HG03045 (cell line): Measurements from ENCODE around the gene BTG2.

ENCODE experiments used
- ATAC-seq: cut with Tn5 transposase; IDR thresholded peaks from one replicate; pipeline ENCODE4 v1.9.1; 2021; ENCODE audit warnings: mild to moderate bottlenecking, moderate library complexity; ENCODE audit not compliant: unreplicated experiment

Gene BTG2

DNA sequence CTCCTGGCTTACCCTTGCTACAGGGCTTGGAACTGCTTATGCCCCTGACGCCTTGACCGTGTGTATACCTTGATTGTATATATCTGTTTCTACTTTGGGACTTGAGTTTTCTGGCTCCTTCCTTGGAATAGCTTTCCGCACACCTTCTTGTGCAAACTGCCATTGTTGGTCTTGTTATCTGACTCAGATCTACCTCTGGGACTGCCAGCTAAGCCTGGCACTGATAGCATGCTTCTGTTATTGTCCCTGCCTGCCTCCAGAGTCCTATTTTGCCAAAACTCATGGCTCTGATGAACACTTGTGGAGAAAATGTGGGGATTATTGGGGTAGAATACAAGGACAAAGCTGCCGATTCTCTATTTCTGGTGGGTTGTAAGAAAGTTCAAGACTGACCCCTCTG is 30.2 kb downstream of the BTG2 start:
- no peak for ATAC-seq

- ATAC-seq, result no peak
Observed at GRCh38 chr1:203336097-203336496, 30.8 kb downstream of the BTG2 start.

DNA sequence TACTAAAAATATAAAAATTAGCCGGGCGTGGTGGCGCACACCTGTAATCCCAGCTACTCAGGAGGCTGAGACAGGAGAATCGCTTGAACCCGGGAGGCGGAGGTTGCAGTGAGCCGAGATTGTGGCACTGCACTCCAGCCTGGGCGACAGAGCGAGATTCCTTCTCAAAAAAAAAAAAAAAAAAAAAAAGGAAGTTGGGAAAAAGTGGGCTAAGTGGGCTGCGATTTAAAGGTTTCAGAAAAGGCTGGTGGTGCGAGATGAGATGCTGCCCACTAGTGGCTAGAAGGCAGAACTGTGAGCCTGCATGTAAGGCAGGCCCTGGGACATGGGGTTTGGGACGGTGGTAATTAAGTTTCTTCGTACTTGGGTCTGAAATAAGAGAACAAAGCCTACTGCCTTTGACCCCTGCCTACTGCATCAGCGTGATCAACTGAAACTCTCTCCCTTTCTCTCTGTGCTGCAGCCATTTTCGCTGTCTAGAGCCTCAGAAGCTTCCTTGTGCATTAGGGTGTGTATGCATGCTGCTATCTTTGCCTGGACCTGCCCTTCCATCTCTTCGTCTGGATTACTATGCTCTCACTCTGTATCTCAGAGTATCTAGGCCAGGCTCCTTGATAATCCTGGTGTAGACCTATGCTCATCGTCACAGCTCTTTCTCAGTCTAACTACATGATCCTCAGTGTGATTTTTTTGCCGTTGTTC is 33.2 kb downstream of the BTG2 start:
- ATAC-seq, result no peak

GRCh38 chr1:203340112-203340790 is 34.9 kb downstream of the BTG2 start:
- ATAC-seq, result no peak

DNA sequence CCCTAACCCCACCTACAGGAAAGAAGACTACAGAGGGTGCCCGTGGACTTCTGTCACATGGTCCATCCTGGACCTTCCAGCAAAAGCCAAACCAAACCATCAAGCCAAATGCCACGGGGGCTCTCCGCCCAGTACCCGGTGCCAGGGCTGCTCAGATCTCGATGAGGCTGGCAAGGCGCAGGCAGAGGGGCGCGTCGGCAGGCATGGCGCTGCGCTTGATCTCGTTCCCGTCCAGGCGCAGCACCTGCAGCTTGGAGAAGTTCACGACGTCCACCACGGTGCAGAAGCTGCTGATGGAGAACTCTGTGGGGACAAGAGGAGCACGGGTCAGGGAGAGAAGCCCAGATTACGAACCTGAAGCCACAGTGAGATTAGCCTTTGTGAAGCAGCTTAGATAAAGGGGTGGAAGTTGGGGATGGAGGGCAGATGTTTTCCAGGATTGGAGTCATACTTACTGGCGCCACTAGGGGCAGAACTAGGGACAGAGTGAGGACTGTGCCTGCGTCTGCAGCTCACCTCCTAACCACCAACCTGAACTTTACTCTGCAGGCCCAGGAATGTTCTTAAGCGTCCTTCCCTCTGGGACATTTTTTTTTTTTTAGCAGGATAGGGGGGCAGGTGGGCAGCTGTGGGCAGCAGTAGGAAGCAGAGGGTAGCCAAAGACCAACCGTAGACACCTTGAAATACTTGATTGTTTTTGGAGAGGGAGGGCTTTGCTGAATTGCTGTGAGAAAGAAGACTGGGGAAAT is 37.0 kb downstream of the BTG2 start:
- no peak for ATAC-seq

GRCh38 chr1:203343956-203344754 is 38.8 kb downstream of the BTG2 start:
- ATAC-seq, result no peak

- ATAC-seq, result no peak
Observed at GRCh38 chr1:203346060-203346768, 40.9 kb downstream of the BTG2 start.

DNA sequence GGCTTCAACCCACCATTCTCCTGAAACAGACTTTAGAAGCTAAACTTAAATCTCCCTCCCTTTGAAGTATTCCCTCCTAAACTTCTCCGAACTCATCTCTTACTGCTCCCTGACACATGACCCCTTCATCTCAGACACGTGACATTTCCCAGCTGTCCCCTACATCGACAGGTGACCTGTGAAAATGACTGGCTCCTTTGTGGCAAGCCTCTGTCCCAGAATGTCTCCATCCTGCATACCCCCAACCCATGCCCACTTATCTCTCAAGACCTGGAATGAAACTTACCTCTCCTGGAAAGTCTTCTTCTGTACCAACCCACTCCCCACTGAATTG is 41.4 kb downstream of the BTG2 start:
- no peak for ATAC-seq

DNA sequence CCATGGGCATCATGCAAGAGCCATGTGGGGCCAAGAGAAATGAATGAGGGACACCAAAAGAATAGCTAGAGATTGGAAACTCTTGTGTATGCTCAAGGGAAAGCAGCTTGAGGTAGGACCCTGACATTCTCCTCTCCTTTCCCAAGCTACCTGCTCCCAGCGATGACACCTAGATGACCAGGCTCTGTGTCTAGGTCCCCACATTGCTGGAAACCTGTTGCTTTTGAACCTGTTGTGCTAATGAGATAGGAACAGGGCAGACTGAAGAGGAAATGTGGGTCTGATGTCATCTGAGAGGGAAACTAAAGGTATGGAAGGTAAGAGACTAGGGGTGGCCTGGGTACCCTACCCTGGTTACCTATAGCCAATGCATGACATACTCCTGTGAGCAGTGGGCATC is 43.8 kb downstream of the BTG2 start:
- no peak for ATAC-seq

- no peak for ATAC-seq
Observed at GRCh38 chr1:203349773-203350524, 44.6 kb downstream of the BTG2 start.

DNA sequence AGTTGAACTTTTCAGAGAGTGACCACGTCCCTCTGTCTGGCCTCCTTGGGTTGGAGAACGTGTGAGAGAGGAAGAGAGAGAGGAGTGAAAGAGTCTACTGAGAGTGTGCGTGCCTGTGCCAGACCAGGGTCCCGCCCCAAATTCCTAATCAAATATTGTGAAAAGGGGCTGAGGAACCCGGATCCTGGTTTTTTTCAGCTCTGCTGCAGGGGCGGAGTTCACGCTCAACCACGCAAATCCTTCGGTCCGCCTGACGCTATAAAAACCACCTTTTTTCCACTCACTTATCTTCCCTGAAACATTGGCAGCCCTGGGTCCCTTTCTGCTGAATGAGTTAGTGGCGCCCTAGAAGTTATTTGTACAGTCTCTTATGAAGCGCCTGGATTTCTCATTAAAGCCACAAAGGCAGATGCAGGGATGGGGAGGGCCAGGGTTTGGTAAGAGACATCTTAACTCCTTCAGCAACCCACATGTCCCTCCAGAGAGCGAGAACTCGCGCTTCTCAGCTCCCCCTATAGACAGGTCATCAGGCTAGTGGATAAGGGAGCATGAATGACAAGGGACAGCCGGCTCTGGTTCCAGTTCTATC is 45.8 kb downstream of the BTG2 start, which contains the start of gene FMOD:
FMOD (minus strand) TSS at position 86 of the 589 bp plus-strand sequence. CDS start 2,852 bp downstream, outside the sequence.
- ATAC-seq, result no peak

DNA sequence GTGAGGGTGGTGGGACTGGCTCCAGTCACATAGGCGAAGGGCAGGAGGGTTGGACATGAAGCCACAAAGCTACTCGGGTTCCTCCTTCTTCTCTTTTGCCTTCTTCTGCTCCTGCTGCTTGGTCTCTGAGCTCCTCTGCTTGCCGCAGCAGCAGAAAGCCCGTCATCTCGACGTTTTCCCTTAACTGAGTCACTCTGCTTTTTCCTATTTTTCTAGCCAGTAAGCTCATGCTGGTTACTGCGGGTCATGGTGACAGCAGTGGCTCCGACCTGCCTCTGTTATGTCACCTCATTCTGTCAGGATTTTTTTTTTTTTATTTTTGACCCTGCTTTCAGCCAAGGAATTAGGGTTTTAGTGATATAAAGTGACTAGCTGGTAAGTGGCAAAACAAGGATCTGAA is 48.2 kb downstream of the BTG2 start:
- ATAC-seq, result no peak

GRCh38 chr1:203354246-203354645 is 48.9 kb downstream of the BTG2 start:
- no peak for ATAC-seq

GRCh38 chr1:203359010-203359571 is 53.8 kb downstream of the BTG2 start:
- ATAC-seq, result no peak
